ENCODE data around the gene KCTD4. TPM values are rescaled to one million over a fixed set of nuclear protein-coding genes. Genes with fewer than 3 reads are reported as not detected.

KCTD4 gene
- total and polyA plus RNA-seq, 8 donors = 0.08 to 0.20 TPM; not detected in 6

DNA sequence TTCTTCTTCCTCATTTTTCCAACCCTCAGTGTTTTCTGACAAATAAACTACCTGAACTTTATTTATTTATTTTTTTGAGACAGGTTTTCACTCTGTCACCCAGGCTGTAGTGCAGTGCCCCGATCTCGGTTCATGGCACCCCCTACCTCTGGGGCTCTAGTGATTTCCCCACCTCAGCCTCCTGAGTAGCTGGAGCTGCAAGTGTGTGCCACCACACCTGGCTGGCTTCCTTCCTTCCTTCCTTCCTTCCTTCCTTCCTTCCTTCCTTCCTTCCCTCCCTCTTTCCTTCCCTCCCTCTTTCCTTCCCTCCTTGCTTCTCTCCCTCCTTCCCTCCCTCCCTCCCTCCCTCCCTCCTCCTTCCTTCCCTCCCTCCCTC, 32.3 kb downstream of the KCTD4 start:
- no peak for ATAC-seq
- intact Hi-C loops (cut with DNase I) = no loop called here

GRCh38 chr13:45167611-45168554, 33.0 kb downstream of the KCTD4 start:
- Histone ChIP-seq H3K4me3 (no peak overlapping the region), H3K9me3 (no peaks in the 10 kb centered on the region), H3K36me3 (peaks cover 0 to 12% of the 10 kb centered on the region in 2 donors), H3K27me3 (no peaks in the 10 kb centered on the region), H3K27ac (peak overlapping the region; percentile 24 to 43), H3K4me1 (peaks cover 0 to 3% of the 10 kb centered on the region in 2 donors)
- DNase-seq = peak in 2 of 4 donors; percentile 16 to 65
- ATAC-seq = peak; percentile 95
- intact Hi-C loops (cut with DNase I) = no loop called here
- TF ChIP-seq, protein P1, sequence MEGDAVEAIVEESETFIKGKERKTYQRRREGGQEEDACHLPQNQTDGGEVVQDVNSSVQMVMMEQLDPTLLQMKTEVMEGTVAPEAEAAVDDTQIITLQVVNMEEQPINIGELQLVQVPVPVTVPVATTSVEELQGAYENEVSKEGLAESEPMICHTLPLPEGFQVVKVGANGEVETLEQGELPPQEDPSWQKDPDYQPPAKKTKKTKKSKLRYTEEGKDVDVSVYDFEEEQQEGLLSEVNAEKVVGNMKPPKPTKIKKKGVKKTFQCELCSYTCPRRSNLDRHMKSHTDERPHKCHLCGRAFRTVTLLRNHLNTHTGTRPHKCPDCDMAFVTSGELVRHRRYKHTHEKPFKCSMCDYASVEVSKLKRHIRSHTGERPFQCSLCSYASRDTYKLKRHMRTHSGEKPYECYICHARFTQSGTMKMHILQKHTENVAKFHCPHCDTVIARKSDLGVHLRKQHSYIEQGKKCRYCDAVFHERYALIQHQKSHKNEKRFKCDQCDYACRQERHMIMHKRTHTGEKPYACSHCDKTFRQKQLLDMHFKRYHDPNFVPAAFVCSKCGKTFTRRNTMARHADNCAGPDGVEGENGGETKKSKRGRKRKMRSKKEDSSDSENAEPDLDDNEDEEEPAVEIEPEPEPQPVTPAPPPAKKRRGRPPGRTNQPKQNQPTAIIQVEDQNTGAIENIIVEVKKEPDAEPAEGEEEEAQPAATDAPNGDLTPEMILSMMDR (IDR thresholded peaks at IDR 0.05) = no peak

More for the DNA sequence above, 32.3 kb downstream of the KCTD4 start:
- no peaks in the 10 kb centered on the region for H3K27me3 ChIP-seq
- DNase-seq = no peak
- H3K9me3 ChIP-seq = no peaks in the 10 kb centered on the region
- H3K27ac ChIP-seq = peak overlapping the region; percentile 24 to 43
- H3K4me3 ChIP-seq = no peak overlapping the region
- H3K36me3 ChIP-seq = peaks cover 0 to 12% of the 10 kb centered on the region in 2 donors
- H3K4me1 ChIP-seq = peaks cover 0 to 3% of the 10 kb centered on the region in 2 donors
- TF ChIP-seq, protein P1 (IDR thresholded peaks at IDR 0.05) = no peak

DNA sequence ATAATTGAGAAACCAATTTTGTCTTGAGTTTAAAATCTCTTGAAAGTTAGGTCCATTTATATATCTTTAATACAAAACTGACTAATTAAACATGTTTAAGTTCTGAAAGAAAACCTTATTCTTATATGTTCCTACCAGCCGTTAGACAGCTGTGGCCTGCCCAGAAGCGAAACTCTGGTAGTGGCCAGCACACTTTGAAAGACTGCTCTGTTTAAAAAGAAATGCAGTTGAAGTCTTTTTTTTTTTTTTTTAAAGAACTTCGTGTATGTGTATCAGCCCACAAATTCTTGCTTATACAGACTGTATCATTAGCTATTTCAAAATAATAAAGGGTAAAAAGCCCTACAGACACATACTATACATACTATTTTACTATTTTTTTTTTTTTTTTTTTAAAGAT, 34.0 kb downstream of the KCTD4 start:
- no peak overlapping the region for H3K27ac ChIP-seq
- peaks cover 0 to 3% of the 10 kb centered on the region in 2 donors for H3K4me1 ChIP-seq
- DNase-seq = no peak
- H3K27me3 ChIP-seq = no peaks in the 10 kb centered on the region
- no peak overlapping the region for H3K4me3 ChIP-seq
- no peaks in the 10 kb centered on the region for H3K9me3 ChIP-seq
- peaks cover 0 to 12% of the 10 kb centered on the region in 2 donors for H3K36me3 ChIP-seq
- no peak for ATAC-seq
- TF ChIP-seq, protein P1 (IDR thresholded peaks at IDR 0.05) = no peak
- intact Hi-C loops (cut with DNase I) = no loop called here

DNA sequence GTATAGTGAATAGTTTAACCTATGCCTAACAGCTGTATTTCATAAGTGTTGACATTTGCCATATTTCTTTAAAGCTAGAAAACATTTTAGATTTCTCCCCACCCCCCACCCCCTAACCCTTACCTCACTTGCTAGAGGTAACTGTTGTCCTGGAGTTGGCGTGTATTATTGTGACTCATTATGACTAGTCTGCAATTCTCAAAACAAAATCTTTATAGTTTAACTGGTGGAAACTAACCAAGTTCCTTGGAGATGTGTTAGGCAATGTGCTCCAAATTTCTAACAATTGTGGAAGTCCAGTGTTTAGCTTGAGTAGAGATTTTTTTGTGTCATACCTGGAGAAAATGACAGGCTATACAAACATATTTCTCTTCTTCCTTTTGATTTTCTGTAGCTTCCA, 38.0 kb downstream of the KCTD4 start:
- H3K9me3 ChIP-seq = no peaks in the 10 kb centered on the region
- peaks cover 0 to 3% of the 10 kb centered on the region in 2 donors for H3K4me1 ChIP-seq
- DNase-seq (no peak), ATAC-seq (peak; percentile 72)
- TF ChIP-seq, protein P1 (IDR thresholded peaks at IDR 0.05) = no peak
- no peak overlapping the region for H3K4me3 ChIP-seq
- H3K27me3 ChIP-seq = no peaks in the 10 kb centered on the region
- H3K36me3 ChIP-seq = peaks cover 0 to 23% of the 10 kb centered on the region in 2 donors
- intact Hi-C loops (cut with DNase I) = no loop called here
- peak overlapping the region in 1 of 2 donors; percentile 3 for H3K27ac ChIP-seq

- TF ChIP-seq, protein P1 (IDR thresholded peaks at IDR 0.05) = no peak
- H3K27me3 ChIP-seq = no peaks in the 10 kb centered on the region
- intact Hi-C loops (cut with DNase I) = no loop called here
- H3K4me3 ChIP-seq = no peak overlapping the region
- peaks cover 0 to 25% of the 10 kb centered on the region in 2 donors for H3K36me3 ChIP-seq
- DNase-seq (no peak), ATAC-seq (no peak)
- no peaks in the 10 kb centered on the region for H3K9me3 ChIP-seq
- H3K27ac ChIP-seq = peak overlapping the region in 1 of 2 donors; percentile 3
- H3K4me1 ChIP-seq = no peaks in the 10 kb centered on the region
These were observed 38.7 kb downstream of the KCTD4 start for GRCh38 chr13:45162194-45162593.

All from left lung (tissue), 10 donors.